Testis (tissue), 2 donors: ENCODE data around the gene PPP1R13L.
A peak's percentile ranks its signal among the peaks of the same experiment; 100 is the strongest.

Experiments
- CTCF ChIP-seq, 3 experiments: fragments of 450-650 bp in 2 of 3; fragments of 200-600 bp in 1 of 3; sonication (generic) in 1 of 3; IDR thresholded peaks; one replicate each; pipeline ENCODE4 v1.5.1; 2016 to 2019; ENCODE audit warnings: antibody characterized with exemption in 3 of 3, mild to moderate bottlenecking in 2 of 3, moderate library complexity in 1 of 3
- POLR2A ChIP-seq: fragments of 450-650 bp; IDR thresholded peaks from one replicate; pipeline ENCODE4 v1.6.1; 2017; ENCODE audit warnings: antibody characterized with exemption, mild to moderate bottlenecking, moderate library complexity

GRCh38 chr19:45423589-45424190, 18.8 kb upstream of the PPP1R13L start, which contains the start of gene ERCC1:
- TF ChIP-seq POLR2A, result peak; percentile 18
- TF ChIP-seq CTCF (IDR thresholded peaks at IDR 0.05), result no peak
